ENCODE data around the gene AFF3.

The AFF3 gene

DNA sequence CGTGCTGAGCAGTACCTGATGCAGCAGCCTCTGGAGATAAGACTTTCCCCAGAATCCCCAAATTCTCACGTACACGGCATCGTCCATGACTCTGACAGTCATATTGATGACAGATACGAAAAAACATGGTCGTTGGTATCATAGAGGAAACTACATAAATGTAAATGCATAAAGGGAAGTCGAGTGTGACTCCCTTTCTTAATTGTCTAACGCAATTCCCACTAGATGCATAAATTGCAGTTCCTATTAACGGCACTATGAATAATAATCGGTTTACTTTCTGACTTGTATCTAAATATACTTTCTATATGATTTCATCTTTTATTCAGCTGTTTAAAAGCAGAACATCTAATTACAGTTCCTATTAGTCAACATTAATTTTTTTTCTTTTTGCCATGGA, 330.0 kb downstream of the AFF3 start:
- Histone ChIP-seq H3K9me3 (ENCODE audit: insufficient read depth, low read length) (no peaks in the 10 kb centered on the region), H3K4me3 (ENCODE audit: low read length) (no peak overlapping the region), H4K20me1 (ENCODE audit: insufficient read depth, low read length) (peaks cover 16% of the 10 kb centered on the region), H3K27ac (ENCODE audit: low read length) (no peak overlapping the region), H3K36me3 (replicated peaks; ENCODE audit: low read depth, low read length) (peaks cover 11% of the 10 kb centered on the region), H3K27me3 (ENCODE audit: low read depth, low read length) (no peaks in the 10 kb centered on the region), H3K4me2 (ENCODE audit: low read length) (no peak overlapping the region), H2AFZ (ENCODE audit: low read depth, low read length) (no peak overlapping the region), H3K4me1 (ENCODE audit: low read length) (no peaks in the 10 kb centered on the region), H3K79me2 (ENCODE audit: low read length) (no peaks in the 10 kb centered on the region), H3K9ac (ENCODE audit: low read length) (no peak overlapping the region)
- TF ChIP-seq, protein P1, sequence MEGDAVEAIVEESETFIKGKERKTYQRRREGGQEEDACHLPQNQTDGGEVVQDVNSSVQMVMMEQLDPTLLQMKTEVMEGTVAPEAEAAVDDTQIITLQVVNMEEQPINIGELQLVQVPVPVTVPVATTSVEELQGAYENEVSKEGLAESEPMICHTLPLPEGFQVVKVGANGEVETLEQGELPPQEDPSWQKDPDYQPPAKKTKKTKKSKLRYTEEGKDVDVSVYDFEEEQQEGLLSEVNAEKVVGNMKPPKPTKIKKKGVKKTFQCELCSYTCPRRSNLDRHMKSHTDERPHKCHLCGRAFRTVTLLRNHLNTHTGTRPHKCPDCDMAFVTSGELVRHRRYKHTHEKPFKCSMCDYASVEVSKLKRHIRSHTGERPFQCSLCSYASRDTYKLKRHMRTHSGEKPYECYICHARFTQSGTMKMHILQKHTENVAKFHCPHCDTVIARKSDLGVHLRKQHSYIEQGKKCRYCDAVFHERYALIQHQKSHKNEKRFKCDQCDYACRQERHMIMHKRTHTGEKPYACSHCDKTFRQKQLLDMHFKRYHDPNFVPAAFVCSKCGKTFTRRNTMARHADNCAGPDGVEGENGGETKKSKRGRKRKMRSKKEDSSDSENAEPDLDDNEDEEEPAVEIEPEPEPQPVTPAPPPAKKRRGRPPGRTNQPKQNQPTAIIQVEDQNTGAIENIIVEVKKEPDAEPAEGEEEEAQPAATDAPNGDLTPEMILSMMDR (IDR thresholded peaks at IDR 0.05; ENCODE audit: low read depth, low read length), result no peak
- no peak for TF ChIP-seq EZH2phosphoT487 (IDR thresholded peaks at IDR 0.05; ENCODE audit: low read depth)

DNA sequence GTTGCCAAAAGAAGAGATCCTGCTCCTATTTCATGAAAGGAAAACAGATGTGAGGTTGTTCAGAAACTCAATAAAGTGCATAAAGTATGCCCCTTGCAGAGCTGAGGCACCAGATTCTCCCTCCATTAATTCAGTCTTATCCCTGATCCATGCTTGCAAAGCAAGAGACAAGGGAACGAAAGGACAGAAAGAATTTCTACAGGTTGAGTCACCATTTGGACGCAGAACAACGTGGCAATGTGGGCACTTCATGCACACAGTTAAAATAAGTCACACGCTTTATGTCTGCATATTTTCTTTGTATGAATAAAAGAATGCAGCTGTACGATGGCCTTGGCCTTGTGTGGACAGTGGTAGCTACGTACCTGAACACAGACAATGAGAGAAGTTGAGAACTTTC, 330.8 kb downstream of the AFF3 start:
- Histone ChIP-seq H4K20me1 (ENCODE audit: insufficient read depth, low read length) (peaks cover 21% of the 10 kb centered on the region), H3K79me2 (ENCODE audit: low read length) (no peaks in the 10 kb centered on the region), H3K4me1 (ENCODE audit: low read length) (no peaks in the 10 kb centered on the region), H3K27me3 (ENCODE audit: low read depth, low read length) (no peaks in the 10 kb centered on the region), H3K36me3 (replicated peaks; ENCODE audit: low read depth, low read length) (peaks cover 5% of the 10 kb centered on the region), H3K4me3 (ENCODE audit: low read length) (no peak overlapping the region), H3K9me3 (ENCODE audit: insufficient read depth, low read length) (no peaks in the 10 kb centered on the region), H3K9ac (ENCODE audit: low read length) (no peak overlapping the region), H2AFZ (ENCODE audit: low read depth, low read length) (no peak overlapping the region), H3K4me2 (ENCODE audit: low read length) (no peak overlapping the region), H3K27ac (ENCODE audit: low read length) (no peak overlapping the region)
- TF ChIP-seq, protein P1 (IDR thresholded peaks at IDR 0.05; ENCODE audit: low read depth, low read length), result no peak
- no peak for TF ChIP-seq EZH2phosphoT487 (IDR thresholded peaks at IDR 0.05; ENCODE audit: low read depth)

DNA sequence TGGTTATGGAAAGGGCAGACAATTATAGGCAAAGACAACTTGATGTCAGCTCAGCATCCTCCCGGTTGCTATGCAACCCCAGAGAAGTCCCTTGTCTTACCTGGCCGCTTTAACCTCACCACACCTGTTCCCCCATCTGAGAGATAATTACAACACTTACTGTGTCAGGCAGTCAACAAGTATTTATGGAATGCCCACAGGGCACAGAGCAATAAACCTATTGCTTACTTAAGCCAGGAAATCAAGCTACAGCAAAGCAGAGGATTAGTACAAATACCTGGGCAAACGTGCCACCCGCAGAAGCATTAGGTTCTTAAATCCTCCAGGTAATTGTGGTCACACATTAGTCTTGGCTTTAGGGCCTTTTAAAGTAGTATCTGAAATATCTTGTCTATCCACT, 332.2 kb downstream of the AFF3 start:
- H3K9me3 ChIP-seq (ENCODE audit: insufficient read depth, low read length), result no peaks in the 10 kb centered on the region
- H2AFZ ChIP-seq (ENCODE audit: low read depth, low read length), result no peak overlapping the region
- H3K4me2 ChIP-seq (ENCODE audit: low read length), result no peak overlapping the region
- H4K20me1 ChIP-seq (ENCODE audit: insufficient read depth, low read length), result peaks cover 26% of the 10 kb centered on the region
- H3K27ac ChIP-seq (ENCODE audit: low read length), result no peak overlapping the region
- H3K4me1 ChIP-seq (ENCODE audit: low read length), result no peaks in the 10 kb centered on the region
- TF ChIP-seq, protein P1 (IDR thresholded peaks at IDR 0.05; ENCODE audit: low read depth, low read length), result no peak
- TF ChIP-seq EZH2phosphoT487 (IDR thresholded peaks at IDR 0.05; ENCODE audit: low read depth), result no peak
- H3K4me3 ChIP-seq (ENCODE audit: low read length), result no peak overlapping the region
- no peaks in the 10 kb centered on the region for H3K36me3 ChIP-seq (replicated peaks; ENCODE audit: low read depth, low read length)
- H3K79me2 ChIP-seq (ENCODE audit: low read length), result no peaks in the 10 kb centered on the region
- no peaks in the 10 kb centered on the region for H3K27me3 ChIP-seq (ENCODE audit: low read depth, low read length)
- H3K9ac ChIP-seq (ENCODE audit: low read length), result no peak overlapping the region

DNA sequence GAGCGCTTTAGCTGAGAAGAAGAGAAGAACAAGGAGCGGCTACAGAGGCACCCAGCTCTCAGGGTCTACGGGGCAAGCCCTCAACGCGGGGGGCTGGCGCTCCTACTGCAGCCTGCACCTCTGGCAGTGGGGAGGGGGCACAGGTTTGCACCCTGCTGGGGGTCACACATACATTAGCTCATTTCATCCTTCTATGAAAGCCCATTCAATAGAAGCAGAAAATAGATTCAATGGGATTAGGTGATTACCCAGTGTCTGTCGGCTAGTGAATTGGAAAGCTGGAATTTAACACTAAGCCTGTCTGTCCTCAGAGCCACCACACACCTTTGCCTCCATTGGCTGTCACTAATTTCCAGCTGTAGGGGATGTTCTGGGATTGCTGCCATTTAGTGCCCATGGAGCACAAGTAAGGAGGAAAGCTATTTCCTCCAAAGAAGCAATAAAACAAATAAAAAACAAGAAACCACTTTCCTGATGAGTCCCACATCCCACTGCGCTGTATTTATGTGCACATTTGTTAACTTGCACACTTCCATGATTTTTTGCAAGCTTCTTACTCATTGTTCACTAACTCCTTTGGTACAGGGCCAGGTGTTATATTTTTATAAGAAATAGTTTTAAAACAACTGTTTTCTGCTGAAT, 333.0 kb downstream of the AFF3 start:
- Histone ChIP-seq H3K4me3 (ENCODE audit: low read length) (no peak overlapping the region), H3K4me1 (ENCODE audit: low read length) (no peaks in the 10 kb centered on the region), H3K4me2 (ENCODE audit: low read length) (no peak overlapping the region), H3K79me2 (ENCODE audit: low read length) (no peaks in the 10 kb centered on the region), H4K20me1 (ENCODE audit: insufficient read depth, low read length) (peaks cover 26% of the 10 kb centered on the region), H2AFZ (ENCODE audit: low read depth, low read length) (no peak overlapping the region), H3K27me3 (ENCODE audit: low read depth, low read length) (no peaks in the 10 kb centered on the region), H3K36me3 (replicated peaks; ENCODE audit: low read depth, low read length) (no peaks in the 10 kb centered on the region), H3K27ac (ENCODE audit: low read length) (no peak overlapping the region), H3K9ac (ENCODE audit: low read length) (no peak overlapping the region), H3K9me3 (ENCODE audit: insufficient read depth, low read length) (no peaks in the 10 kb centered on the region)
- TF ChIP-seq EZH2phosphoT487 (IDR thresholded peaks at IDR 0.05; ENCODE audit: low read depth), result no peak
- TF ChIP-seq, protein P1 (IDR thresholded peaks at IDR 0.05; ENCODE audit: low read depth, low read length), result no peak
